Stomach (tissue), 4 donors: ENCODE results near the gene SLC25A26.

ENCODE experiments used
- CTCF ChIP-seq, 7 experiments: fragments of 450-650 bp in 4 of 7; fragments of 200-600 bp in 3 of 7; sonication (generic) in 3 of 7; IDR thresholded peaks; one replicate each; pipeline ENCODE4 v1.5.1; 2016 to 2019; ENCODE audit warnings: antibody characterized with exemption in 7 of 7, control low read depth in 2 of 7, mild to moderate bottlenecking in 1 of 7
- EP300 ChIP-seq: sonication (generic); formaldehyde crosslinking; IDR thresholded peaks from one replicate; pipeline ENCODE4 v1.6.1; 2017; ENCODE audit warnings: antibody characterized with exemption
- POLR2A ChIP-seq, 4 donors: fragments of 450-650 bp; IDR thresholded peaks; one replicate each; pipeline ENCODE4 v1.6.1; 2016; ENCODE audit warnings: antibody characterized with exemption in 4 of 4, control low read depth in 2 of 4, mild to moderate bottlenecking in 1 of 4, moderate library complexity in 1 of 4
- POLR2AphosphoS5 ChIP-seq, 3 donors: sonication (generic); formaldehyde crosslinking; IDR thresholded peaks; one replicate each; pipeline ENCODE4 v1.6.1; 2016; ENCODE audit warnings: antibody characterized with exemption in 3 of 3

- TF ChIP-seq CTCF (IDR thresholded peaks at IDR 0.05): no peak
- no peak for TF ChIP-seq EP300
- no peak for TF ChIP-seq POLR2A (IDR thresholded peaks at IDR 0.05)
- TF ChIP-seq POLR2AphosphoS5 (IDR thresholded peaks at IDR 0.05): peak in 1 of 3 donors; percentile 44
Measured at GRCh38 chr3:66394753-66395249, 174.0 kb downstream of the SLC25A26 start.
